OCI-LY7 (cell line): ENCODE data around the gene ATL2. TPM values are rescaled to one million over a fixed set of nuclear protein-coding genes. Genes with fewer than 3 reads are reported as not detected.
"Not testable (repeated sequence)": the region's sequence is repeated elsewhere in the genome, so short reads cannot be mapped to it uniquely, and the experiment has no call there.

ENCODE experiments used
- BruUV-seq: library from RNA; stranded (reverse); fragments of 400-500 nt; replicated peaks from 2 replicates; lab custom pipeline; 2021; lab: Mats Ljungman, UMichigan
- CTCF ChIA-PET: fragments of 300-600 bp; sonication (Branson Sonifier 250); formaldehyde crosslinking; loops from one replicate; lab custom pipeline; 2022; ENCODE audit warnings: antibody characterized with exemption; ENCODE audit not compliant: unreplicated experiment; lab: Charles Lee
- POLR2A ChIA-PET: fragments of 300-600 bp; sonication (Branson Sonifier 250); formaldehyde crosslinking; loops from one replicate; lab custom pipeline; 2022; ENCODE audit warnings: antibody characterized with exemption; lab: Charles Lee
- DNase-seq: peaks from one replicate; pipeline ENCODE4 v3.0.0-alpha.2; 2015; ENCODE audit warnings: low spot score
- H2AFZ ChIP-seq: fragments of 200-600 bp; sonication (generic), shearing (Covaris generic); 2 replicates; pipeline ENCODE4 v1.6.1; 2014; ENCODE audit warnings: mild to moderate bottlenecking, antibody characterized with exemption, low read length, moderate library complexity
- H3K27ac ChIP-seq: fragments of 200-600 bp; sonication (generic); 2 replicates; pipeline ENCODE4 v1.5.1; 2014; ENCODE audit warnings: mixed run types, low read depth, mild to moderate bottlenecking, moderate library complexity, low read length, inconsistent platforms; ENCODE audit not compliant: poor library complexity, severe bottlenecking
- H3K36me3 ChIP-seq: fragments of 200-600 bp; sonication (generic); 2 replicates; pipeline ENCODE4 v1.6.1; 2014; ENCODE audit warnings: mild to moderate bottlenecking, antibody characterized with exemption, low read length, moderate library complexity, mixed read lengths; ENCODE audit not compliant: insufficient read depth
- H3K4me1 ChIP-seq: fragments of 200-600 bp; sonication (generic); 2 replicates; pipeline ENCODE4 v1.5.1; 2014; ENCODE audit warnings: mild to moderate bottlenecking, low read length; ENCODE audit not compliant: insufficient read depth, poor library complexity, severe bottlenecking
- H3K4me2 ChIP-seq: fragments of 200-600 bp; sonication (generic); 2 replicates; pipeline ENCODE4 v1.6.1; 2014; ENCODE audit warnings: mild to moderate bottlenecking, low read length
- H3K4me3 ChIP-seq: fragments of 200-600 bp; sonication (generic); 2 replicates; pipeline ENCODE4 v1.5.1; 2014; ENCODE audit warnings: mild to moderate bottlenecking, low read depth, low read length; ENCODE audit not compliant: poor library complexity, severe bottlenecking
- H3K79me2 ChIP-seq: fragments of 200-600 bp; sonication (generic); 2 replicates; pipeline ENCODE4 v1.6.1; 2016; ENCODE audit warnings: low read depth, mild to moderate bottlenecking, low read length, moderate library complexity, mixed read lengths; ENCODE audit not compliant: insufficient read depth
- H3K9me2 ChIP-seq: fragments of 200-600 bp; sonication (generic); 2 replicates; pipeline ENCODE4 v1.6.1; 2016; ENCODE audit warnings: mild to moderate bottlenecking, low read length, mixed read lengths; ENCODE audit not compliant: insufficient read depth
- H3K9me3 ChIP-seq: fragments of 200-600 bp; sonication (generic); 2 replicates; pipeline ENCODE4 v1.6.1; 2014; ENCODE audit warnings: mild to moderate bottlenecking, mixed run types, low read length, mixed read lengths
- H4K20me1 ChIP-seq: fragments of 200-600 bp; sonication (generic); 2 replicates; pipeline ENCODE4 v1.6.1; 2014; ENCODE audit warnings: mild to moderate bottlenecking, antibody characterized with exemption, low read length, moderate library complexity, mixed read lengths; ENCODE audit not compliant: insufficient read depth
- CTCF ChIP-seq: fragments of 200-600 bp; sonication (generic); conservative IDR thresholded peaks from 2 replicates; pipeline ENCODE4 v1.5.1; 2014; ENCODE audit warnings: mild to moderate bottlenecking, antibody characterized with exemption, low read length, moderate library complexity, mixed read lengths
- EZH2phosphoT487 ChIP-seq: fragments of 200-600 bp; sonication (generic); IDR thresholded peaks from 2 replicates; pipeline ENCODE4 v1.6.1; 2018; ENCODE audit warnings: low read depth, borderline replicate concordance, mild to moderate bottlenecking, mixed run types, antibody characterized with exemption, low read length, moderate library complexity, mixed read lengths
- intact Hi-C: fragments of 100-400 bp; cut with micrococcal nuclease; formaldehyde crosslinking; loops from one replicate; pipeline ENCODE4 v1.10.0; 2022; ENCODE audit not compliant: unreplicated experiment
- total RNA-seq, 2 experiments: library from RNA; depleted of rRNA in 1 of 2; stranded (reverse); fragments of >200 nt in 1 of 2; shearing (Covaris generic) in 1 of 2; gene quantifications; 2 replicates each; pipeline ENCODE4 v1.2.3, GENCODE V29; 2014 to 2022

ATL2 gene
- total RNA-seq, 2 experiments from 2014 or later = 135 to 142 TPM

GRCh38 chr2:38322224-38322914, 54.7 kb downstream of the ATL2 start:
- BruUV-seq = no TSS peak
- no peaks in the 10 kb centered on the region for H3K9me2 ChIP-seq
- H3K4me3 ChIP-seq = no peak overlapping the region
- no peaks in the 10 kb centered on the region for H3K9me3 ChIP-seq
- CTCF ChIA-PET = interaction anchor here (1.0 kb wide), 1 partner anchor 143 kb away, joined by 3 read pairs; no protein-coding TSS in a partner anchor
- TF ChIP-seq CTCF (no peak), EZH2phosphoT487 (no peak)
- POLR2A ChIA-PET = no interaction called here
- H3K27ac ChIP-seq = no peak overlapping the region
- 0 out of 2 replicates have a peak, but pooled peaks cover 4% of the 10 kb centered on the region for H4K20me1 ChIP-seq
- intact Hi-C loops = no loop called here
- no peak overlapping the region for H3K4me2 ChIP-seq
- H3K4me1 ChIP-seq = peaks cover 9% of the 10 kb centered on the region
- H3K79me2 ChIP-seq = peaks cover 78% of the 10 kb centered on the region
- H2AFZ ChIP-seq = no peak overlapping the region
- no peak for DNase-seq
- H3K36me3 ChIP-seq = peaks cover 81% of the 10 kb centered on the region

GRCh38 chr2:38319240-38319639, 57.8 kb downstream of the ATL2 start:
- POLR2A ChIA-PET = interaction anchor here (0.7 kb wide), 1 partner anchor 222 kb away, joined by 3 read pairs; no protein-coding TSS in a partner anchor
- H3K36me3 ChIP-seq = peaks cover 86% of the 10 kb centered on the region
- H3K4me1 ChIP-seq, H3K9me2 ChIP-seq, CTCF ChIA-PET, H2AFZ ChIP-seq, H3K4me3 ChIP-seq, DNase-seq, H3K4me2 ChIP-seq, H3K9me3 ChIP-seq, H4K20me1 ChIP-seq, BruUV-seq, H3K27ac ChIP-seq: not testable (repeated sequence)
- peaks cover 47% of the 10 kb centered on the region for H3K79me2 ChIP-seq
- intact Hi-C loops = loop anchor here (10.0 kb wide), 1 partner anchor 426 kb away; no protein-coding TSS in a partner anchor

- intact Hi-C loops = loop anchor here (2.0 to 10.0 kb wide), 2 partner anchors 59 to 427 kb away; partner anchors contain the start of gene ATL2
- Histone ChIP-seq H3K79me2 (peaks cover 33% of the 10 kb centered on the region), H3K9me2 (no peaks in the 10 kb centered on the region), H3K4me1 (no peaks in the 10 kb centered on the region), H3K4me3 (no peak overlapping the region), H2AFZ (no peak overlapping the region), H4K20me1 (no peaks in the 10 kb centered on the region), H3K27ac (no peak overlapping the region), H3K4me2 (no peak overlapping the region), H3K9me3 (no peaks in the 10 kb centered on the region), H3K36me3 (peaks cover 88% of the 10 kb centered on the region)
- CTCF ChIA-PET = interaction anchor here (1.6 to 3.0 kb wide), 2 partner anchors 148 to 191 kb away, joined by 7 to 16 read pairs; no protein-coding TSS in a partner anchor
- POLR2A ChIA-PET = interaction anchor here (0.7 to 1.4 kb wide), 10 partner anchors 10 to 207 kb away, joined by 3 to 4 read pairs (median 3); no protein-coding TSS in a partner anchor
- no peak for DNase-seq
- TF ChIP-seq EZH2phosphoT487 = no peak
- no peak for TF ChIP-seq CTCF
- BruUV-seq = no TSS peak
Observed at GRCh38 chr2:38317725-38318124, 59.3 kb downstream of the ATL2 start.
